ENCODE results near the gene PPP1R13L.

The PPP1R13L gene

DNA sequence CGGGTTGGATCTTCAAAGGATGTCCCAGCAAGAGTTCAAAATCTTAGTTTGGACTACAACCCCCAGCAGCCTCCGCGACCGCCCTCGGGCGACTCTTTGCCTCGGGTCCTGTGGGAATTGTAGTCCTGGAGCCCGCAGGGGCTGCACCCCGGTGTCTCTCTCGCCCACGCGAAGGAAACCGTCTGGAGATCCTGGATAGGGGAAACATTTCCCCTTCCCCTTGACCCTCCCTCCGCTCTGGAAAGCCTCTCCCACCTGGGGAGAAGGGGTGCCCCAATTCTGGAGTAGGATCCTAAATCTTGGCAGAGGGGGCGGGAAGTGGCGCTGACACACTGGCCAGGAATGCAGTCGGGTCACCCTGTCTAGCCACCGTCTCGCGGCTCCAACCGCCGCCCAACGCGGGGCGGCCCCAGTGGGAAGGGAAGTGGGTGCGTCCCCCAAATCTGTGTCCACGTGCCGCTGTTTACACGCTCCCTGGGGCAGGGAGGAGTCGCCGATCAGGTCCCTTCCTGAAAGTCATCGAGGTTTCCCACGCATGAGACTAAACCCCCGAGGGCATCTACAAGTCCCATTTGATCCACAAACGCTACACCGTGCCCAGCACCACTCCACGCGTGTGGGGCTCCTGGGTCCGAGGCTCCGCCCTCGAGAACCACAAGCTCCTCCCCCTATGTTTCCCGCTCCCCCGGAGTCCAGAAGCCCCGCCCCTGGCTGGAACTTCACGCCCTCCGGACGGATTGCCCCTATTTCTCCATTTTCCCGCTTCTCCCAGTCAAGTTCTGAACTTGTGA is 761 bp upstream of the PPP1R13L start (continued):
- TF ChIP-seq, protein P1, sequence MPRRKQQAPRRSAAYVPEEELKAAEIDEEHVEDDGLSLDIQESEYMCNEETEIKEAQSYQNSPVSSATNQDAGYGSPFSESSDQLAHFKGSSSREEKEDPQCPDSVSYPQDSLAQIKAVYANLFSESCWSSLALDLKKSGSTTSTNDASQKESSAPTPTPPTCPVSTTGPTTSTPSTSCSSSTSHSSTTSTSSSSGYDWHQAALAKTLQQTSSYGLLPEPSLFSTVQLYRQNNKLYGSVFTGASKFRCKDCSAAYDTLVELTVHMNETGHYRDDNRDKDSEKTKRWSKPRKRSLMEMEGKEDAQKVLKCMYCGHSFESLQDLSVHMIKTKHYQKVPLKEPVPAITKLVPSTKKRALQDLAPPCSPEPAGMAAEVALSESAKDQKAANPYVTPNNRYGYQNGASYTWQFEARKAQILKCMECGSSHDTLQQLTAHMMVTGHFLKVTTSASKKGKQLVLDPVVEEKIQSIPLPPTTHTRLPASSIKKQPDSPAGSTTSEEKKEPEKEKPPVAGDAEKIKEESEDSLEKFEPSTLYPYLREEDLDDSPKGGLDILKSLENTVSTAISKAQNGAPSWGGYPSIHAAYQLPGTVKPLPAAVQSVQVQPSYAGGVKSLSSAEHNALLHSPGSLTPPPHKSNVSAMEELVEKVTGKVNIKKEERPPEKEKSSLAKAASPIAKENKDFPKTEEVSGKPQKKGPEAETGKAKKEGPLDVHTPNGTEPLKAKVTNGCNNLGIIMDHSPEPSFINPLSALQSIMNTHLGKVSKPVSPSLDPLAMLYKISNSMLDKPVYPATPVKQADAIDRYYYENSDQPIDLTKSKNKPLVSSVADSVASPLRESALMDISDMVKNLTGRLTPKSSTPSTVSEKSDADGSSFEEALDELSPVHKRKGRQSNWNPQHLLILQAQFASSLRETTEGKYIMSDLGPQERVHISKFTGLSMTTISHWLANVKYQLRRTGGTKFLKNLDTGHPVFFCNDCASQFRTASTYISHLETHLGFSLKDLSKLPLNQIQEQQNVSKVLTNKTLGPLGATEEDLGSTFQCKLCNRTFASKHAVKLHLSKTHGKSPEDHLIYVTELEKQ (tag by site-specific recombination; IDR thresholded peaks at IDR 0.05; ENCODE audit: borderline replicate concordance), result 0 out of 2 replicates have a peak, but pooled peaks have one; percentile 7
- TF ChIP-seq ZNF214 (tag by site-specific recombination; IDR thresholded peaks at IDR 0.05; ENCODE audit: borderline replicate concordance) (no peak), ZNF202 (tag by site-specific recombination; IDR thresholded peaks at IDR 0.05; ENCODE audit: borderline replicate concordance) (no peak), ZNF791 (tag by site-specific recombination; IDR thresholded peaks at IDR 0.05) (no peak), ZNF596 (tag by site-specific recombination; IDR thresholded peaks at IDR 0.05) (no peak), ZNF626 (tag by site-specific recombination; IDR thresholded peaks at IDR 0.05) (no peak), KLF7 (tag by site-specific recombination; IDR thresholded peaks at IDR 0.05; ENCODE audit: borderline replicate concordance) (no peak), ZFHX2 (tag by site-specific recombination; conservative IDR thresholded peaks at IDR 0.05) (peak; percentile 85), ZNF423 (tag by site-specific recombination; IDR thresholded peaks at IDR 0.05) (no peak), ZNF155 (tag by site-specific recombination; IDR thresholded peaks at IDR 0.05) (no peak), REPIN1 (tag by site-specific recombination; IDR thresholded peaks at IDR 0.05; ENCODE audit: low read depth) (no peak), ZEB2 (tag by site-specific recombination; IDR thresholded peaks at IDR 0.05) (peak; percentile 69), ZNF830 (tag by site-specific recombination; IDR thresholded peaks at IDR 0.05; ENCODE audit: low read depth) (no peak), ZNF19 (tag by site-specific recombination; IDR thresholded peaks at IDR 0.05; ENCODE audit: low read depth) (no peak), ZNF677 (tag by site-specific recombination; IDR thresholded peaks at IDR 0.05) (no peak), ZNF362 (tag by site-specific recombination; IDR thresholded peaks at IDR 0.05) (no peak), BCL11B (tag by site-specific recombination; IDR thresholded peaks at IDR 0.05; ENCODE audit: low read depth) (peak; percentile 12; the same call in 1 of the 2 replicates), ZNF621 (tag by site-specific recombination; IDR thresholded peaks at IDR 0.05) (no peak), GLI4 (tag by site-specific recombination; IDR thresholded peaks at IDR 0.05) (0 out of 2 replicates have a peak, but pooled peaks have one; percentile 34), HOXD13 (CRISPR knock-in tag; IDR thresholded peaks at IDR 0.05; ENCODE audit: borderline replicate concordance) (no peak), ZNF558 (tag by site-specific recombination; IDR thresholded peaks at IDR 0.05) (0 out of 2 replicates have a peak, but pooled peaks have one; percentile 29), ZNF23 (tag by site-specific recombination; IDR thresholded peaks at IDR 0.05; ENCODE audit: borderline replicate concordance) (no peak), GFI1B (tag by site-specific recombination; IDR thresholded peaks at IDR 0.05) (no peak; the same call in 1 of the 2 replicates), ZNF239 (tag by site-specific recombination; IDR thresholded peaks at IDR 0.05) (0 out of 2 replicates have a peak, but pooled peaks have one; percentile 32), ZNF544 (tag by site-specific recombination; IDR thresholded peaks at IDR 0.05) (no peak), ZSCAN23 (tag by site-specific recombination; IDR thresholded peaks at IDR 0.05) (no peak), GLI2 (tag by site-specific recombination; IDR thresholded peaks at IDR 0.05; ENCODE audit: borderline replicate concordance, low read depth) (no peak), TRIM28 (IDR thresholded peaks at IDR 0.05; ENCODE audit: borderline replicate concordance, low read length) (no peak), ZBTB11 (tag by site-specific recombination; conservative IDR thresholded peaks at IDR 0.05; ENCODE audit: low read depth) (0 out of 2 replicates have a peak, but pooled peaks have one; percentile 31)
- TF ChIP-seq, protein P2, sequence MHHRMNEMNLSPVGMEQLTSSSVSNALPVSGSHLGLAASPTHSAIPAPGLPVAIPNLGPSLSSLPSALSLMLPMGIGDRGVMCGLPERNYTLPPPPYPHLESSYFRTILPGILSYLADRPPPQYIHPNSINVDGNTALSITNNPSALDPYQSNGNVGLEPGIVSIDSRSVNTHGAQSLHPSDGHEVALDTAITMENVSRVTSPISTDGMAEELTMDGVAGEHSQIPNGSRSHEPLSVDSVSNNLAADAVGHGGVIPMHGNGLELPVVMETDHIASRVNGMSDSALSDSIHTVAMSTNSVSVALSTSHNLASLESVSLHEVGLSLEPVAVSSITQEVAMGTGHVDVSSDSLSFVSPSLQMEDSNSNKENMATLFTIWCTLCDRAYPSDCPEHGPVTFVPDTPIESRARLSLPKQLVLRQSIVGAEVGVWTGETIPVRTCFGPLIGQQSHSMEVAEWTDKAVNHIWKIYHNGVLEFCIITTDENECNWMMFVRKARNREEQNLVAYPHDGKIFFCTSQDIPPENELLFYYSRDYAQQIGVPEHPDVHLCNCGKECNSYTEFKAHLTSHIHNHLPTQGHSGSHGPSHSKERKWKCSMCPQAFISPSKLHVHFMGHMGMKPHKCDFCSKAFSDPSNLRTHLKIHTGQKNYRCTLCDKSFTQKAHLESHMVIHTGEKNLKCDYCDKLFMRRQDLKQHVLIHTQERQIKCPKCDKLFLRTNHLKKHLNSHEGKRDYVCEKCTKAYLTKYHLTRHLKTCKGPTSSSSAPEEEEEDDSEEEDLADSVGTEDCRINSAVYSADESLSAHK (tag by site-specific recombination; IDR thresholded peaks at IDR 0.05), result no peak

Data from HEK293 (cell line).